Right lung (tissue), 5 donors: ENCODE results near the gene KCNK1. TPM values are rescaled to one million over a fixed set of nuclear protein-coding genes. Genes with fewer than 3 reads are reported as not detected.

Experiments used
- DNase-seq, 2 donors: peaks; one replicate each; pipeline ENCODE4 v3.0.0-alpha.2; 2013
- polyA plus RNA-seq, 5 donors: library from polyadenylated mRNA; unstranded; fragments of 120-200 nt; gene quantifications; one replicate each; pipeline versions ENCODE4 v1.2.1 to v1.2.3, GENCODE V29; 2013; ENCODE audit warnings: inconsistent platforms in 1 of 5, low replicate concordance in 1 of 5; ENCODE audit not compliant: insufficient read length in 5 of 5, insufficient read depth in 1 of 5

Gene KCNK1
- polyA plus RNA-seq, 5 donors = 3.6 to 5.6 (median 5.0) TPM

GRCh38 chr1:233635765-233636502 is 22.0 kb downstream of the KCNK1 start:
- DNase-seq = no peak

- no peak for DNase-seq
Observed at GRCh38 chr1:233636503-233636877, 22.6 kb downstream of the KCNK1 start.

GRCh38 chr1:233638513-233638912 is 24.6 kb downstream of the KCNK1 start:
- DNase-seq = no peak

- no peak for DNase-seq
Observed at GRCh38 chr1:233639611-233640010, 25.7 kb downstream of the KCNK1 start.

GRCh38 chr1:233640179-233640578 is 26.3 kb downstream of the KCNK1 start:
- no peak for DNase-seq

GRCh38 chr1:233641029-233641428 is 27.1 kb downstream of the KCNK1 start:
- DNase-seq = no peak

- no peak for DNase-seq
Observed at GRCh38 chr1:233647073-233647472, 33.2 kb downstream of the KCNK1 start.

GRCh38 chr1:233647636-233648035 is 33.7 kb downstream of the KCNK1 start:
- DNase-seq = no peak

- DNase-seq = no peak
Observed at GRCh38 chr1:233651061-233651460, 37.2 kb downstream of the KCNK1 start.

- DNase-seq = no peak
Observed at GRCh38 chr1:233651563-233652233, 37.8 kb downstream of the KCNK1 start.

- DNase-seq = no peak
Observed at GRCh38 chr1:233652526-233652925, 38.6 kb downstream of the KCNK1 start.

GRCh38 chr1:233654658-233655280 is 40.9 kb downstream of the KCNK1 start:
- no peak for DNase-seq

GRCh38 chr1:233655301-233655740 is 41.4 kb downstream of the KCNK1 start:
- DNase-seq = no peak

GRCh38 chr1:233656032-233656635 is 42.2 kb downstream of the KCNK1 start:
- DNase-seq = no peak

- DNase-seq = no peak
Observed at GRCh38 chr1:233656687-233657086, 42.8 kb downstream of the KCNK1 start.

- no peak for DNase-seq
Observed at GRCh38 chr1:233657466-233657865, 43.6 kb downstream of the KCNK1 start.

GRCh38 chr1:233659495-233659894 is 45.6 kb downstream of the KCNK1 start:
- DNase-seq = no peak

- DNase-seq = no peak
Observed at GRCh38 chr1:233661376-233662159, 47.7 kb downstream of the KCNK1 start.

GRCh38 chr1:233662575-233663304 is 48.8 kb downstream of the KCNK1 start:
- DNase-seq = no peak

- DNase-seq = no peak
Observed at GRCh38 chr1:233664253-233664652, 50.3 kb downstream of the KCNK1 start.
